RWPE1 (cell line): ENCODE data around the gene EFNA1.
"Not testable (repeated sequence)": the region's sequence is repeated elsewhere in the genome, so short reads cannot be mapped to it uniquely, and the experiment has no call there.

Experiments
- CTCF ChIA-PET: fragments of 350-600 bp; sonication (Branson Sonifier 250); formaldehyde crosslinking; extraction: SDS; loops from one replicate; lab custom pipeline; 2021; lab: Yijun Ruan, JAX
- POLR2A ChIA-PET: fragments of 400-600 bp; formaldehyde crosslinking; extraction: SDS; loops from one replicate; lab custom pipeline; 2020; ENCODE audit warnings: antibody characterized with exemption; ENCODE audit not compliant: low non-redundant PET; lab: Yijun Ruan, JAX
- DNase-seq: peaks from one replicate; pipeline ENCODE4 v3.0.0; 2012; ENCODE audit warnings: low spot score
- H3K27ac ChIP-seq: fragments of 450-650 bp; 2 replicates; pipeline ENCODE4 v1.5.1; 2017
- TF ChIP-seq, protein P1 (sequence below): fragments of 450-650 bp; conservative IDR thresholded peaks from 2 replicates; pipeline ENCODE4 v1.5.1; 2017; ENCODE audit warnings: low read depth, mild to moderate bottlenecking

EFNA1 gene

DNA sequence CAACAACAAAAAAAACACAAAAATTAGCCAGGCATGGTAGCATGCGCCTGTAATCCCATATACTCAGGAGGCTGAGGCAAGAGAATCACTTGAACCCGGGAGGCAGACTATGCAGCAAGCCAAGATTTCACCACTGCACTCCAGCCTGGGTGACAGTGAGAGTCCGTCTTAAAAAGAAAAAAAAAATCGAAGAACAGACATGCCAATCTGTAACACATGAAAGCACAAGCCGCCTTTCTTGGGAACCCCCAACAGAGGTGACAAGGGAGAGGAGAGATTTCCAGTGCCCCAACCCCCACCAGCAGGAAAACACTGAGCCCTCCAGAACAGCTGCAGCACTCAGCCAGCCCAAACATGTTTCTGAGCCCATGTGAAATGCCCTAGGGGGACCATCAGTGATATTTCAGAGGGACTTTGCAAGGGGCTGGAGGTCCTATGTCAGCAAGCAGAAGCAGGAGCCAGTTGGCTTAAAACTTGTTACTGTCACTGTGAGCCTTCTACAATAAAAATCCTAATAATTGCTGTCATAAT lies 14.2 kb upstream of the EFNA1 start:
- no peak overlapping the region for H3K27ac ChIP-seq
- TF ChIP-seq, protein P1, sequence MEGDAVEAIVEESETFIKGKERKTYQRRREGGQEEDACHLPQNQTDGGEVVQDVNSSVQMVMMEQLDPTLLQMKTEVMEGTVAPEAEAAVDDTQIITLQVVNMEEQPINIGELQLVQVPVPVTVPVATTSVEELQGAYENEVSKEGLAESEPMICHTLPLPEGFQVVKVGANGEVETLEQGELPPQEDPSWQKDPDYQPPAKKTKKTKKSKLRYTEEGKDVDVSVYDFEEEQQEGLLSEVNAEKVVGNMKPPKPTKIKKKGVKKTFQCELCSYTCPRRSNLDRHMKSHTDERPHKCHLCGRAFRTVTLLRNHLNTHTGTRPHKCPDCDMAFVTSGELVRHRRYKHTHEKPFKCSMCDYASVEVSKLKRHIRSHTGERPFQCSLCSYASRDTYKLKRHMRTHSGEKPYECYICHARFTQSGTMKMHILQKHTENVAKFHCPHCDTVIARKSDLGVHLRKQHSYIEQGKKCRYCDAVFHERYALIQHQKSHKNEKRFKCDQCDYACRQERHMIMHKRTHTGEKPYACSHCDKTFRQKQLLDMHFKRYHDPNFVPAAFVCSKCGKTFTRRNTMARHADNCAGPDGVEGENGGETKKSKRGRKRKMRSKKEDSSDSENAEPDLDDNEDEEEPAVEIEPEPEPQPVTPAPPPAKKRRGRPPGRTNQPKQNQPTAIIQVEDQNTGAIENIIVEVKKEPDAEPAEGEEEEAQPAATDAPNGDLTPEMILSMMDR = no peak
- ChIA-PET POLR2A (no interaction called here), CTCF (no interaction called here)
- DNase-seq = no peak

DNA sequence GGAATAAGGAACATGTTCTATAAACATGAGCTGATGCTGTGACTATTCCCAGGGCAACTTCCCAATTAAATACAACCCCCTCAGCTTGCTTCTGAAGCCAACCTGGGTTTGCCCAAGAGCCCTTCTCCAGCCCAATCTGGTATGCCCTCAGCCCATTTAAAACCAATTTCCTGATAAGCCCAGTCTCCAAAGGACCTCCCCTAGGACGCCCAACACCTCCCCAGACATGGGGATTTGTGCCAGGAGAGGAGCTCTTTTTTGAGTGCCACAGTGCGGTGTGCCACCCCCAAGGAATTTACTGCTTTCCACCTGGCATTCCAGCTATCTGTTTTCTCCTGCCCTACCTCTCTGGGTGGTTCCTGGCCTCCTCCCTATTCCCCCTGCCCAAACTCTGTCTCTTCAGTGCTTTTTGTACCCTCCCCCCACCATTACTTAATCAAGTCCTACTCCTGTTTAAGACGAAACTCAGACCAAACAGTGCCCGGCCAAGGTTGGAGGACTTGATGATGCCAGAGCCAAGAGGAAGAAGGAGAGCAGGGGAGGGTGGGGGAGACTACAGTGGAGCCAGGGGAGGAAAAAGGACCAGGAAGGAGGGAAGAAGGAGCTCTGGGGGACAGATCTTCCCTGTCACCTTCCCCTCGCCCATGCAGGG lies 11.4 kb upstream of the EFNA1 start:
- no peak overlapping the region for H3K27ac ChIP-seq
- CTCF ChIA-PET = interaction anchor here (1.4 to 2.1 kb wide), 2 partner anchors 51 to 156 kb away, joined by 5 to 6 read pairs; no protein-coding TSS in a partner anchor
- no peak for DNase-seq
- TF ChIP-seq, protein P1 = no peak
- POLR2A ChIA-PET = no interaction called here

DNA sequence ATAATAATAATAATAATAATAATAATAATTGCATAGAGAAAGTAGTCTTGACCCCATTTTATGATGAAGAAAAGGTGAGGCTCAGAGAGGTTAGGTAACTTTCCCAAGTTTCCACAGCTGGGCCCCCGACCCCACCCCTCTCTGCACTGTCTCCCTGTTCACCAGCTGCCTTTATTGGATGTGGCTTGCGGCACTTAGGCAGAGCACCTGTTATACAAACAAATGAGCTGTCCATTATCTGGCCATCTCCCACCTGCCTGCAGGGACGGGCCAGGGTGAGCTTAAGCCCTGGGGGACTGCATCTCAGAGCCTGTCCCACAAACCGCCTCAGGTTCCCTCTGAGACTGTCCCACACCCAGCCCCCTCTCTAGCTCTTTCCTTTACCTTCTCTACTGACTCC lies 10.1 kb upstream of the EFNA1 start:
- DNase-seq = no peak
- ChIA-PET POLR2A (no interaction called here), CTCF (no interaction called here)
- TF ChIP-seq, protein P1 = no peak
- no peak overlapping the region for H3K27ac ChIP-seq

DNA sequence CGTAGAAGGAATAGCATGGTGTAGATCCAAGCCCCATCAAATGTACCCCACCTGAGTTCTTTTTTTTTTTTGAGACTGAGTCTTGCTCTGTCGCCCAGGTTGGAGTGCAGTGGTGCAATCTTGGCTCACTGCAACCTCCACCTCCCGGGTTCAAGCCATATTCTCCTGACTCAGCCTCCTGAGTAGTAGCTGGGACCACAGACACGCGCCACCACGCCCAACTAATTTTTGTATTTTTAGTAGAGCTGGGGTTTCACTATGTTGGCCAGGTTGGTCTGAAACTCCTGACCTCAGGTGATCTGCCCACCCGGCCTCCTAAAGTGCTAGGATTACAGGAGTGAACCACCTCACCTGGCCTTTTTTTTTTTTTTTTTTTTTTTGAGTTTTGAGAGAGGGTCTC lies 9.6 kb upstream of the EFNA1 start:
- CTCF ChIA-PET, DNase-seq, H3K27ac ChIP-seq, POLR2A ChIA-PET: not testable (repeated sequence)

DNA sequence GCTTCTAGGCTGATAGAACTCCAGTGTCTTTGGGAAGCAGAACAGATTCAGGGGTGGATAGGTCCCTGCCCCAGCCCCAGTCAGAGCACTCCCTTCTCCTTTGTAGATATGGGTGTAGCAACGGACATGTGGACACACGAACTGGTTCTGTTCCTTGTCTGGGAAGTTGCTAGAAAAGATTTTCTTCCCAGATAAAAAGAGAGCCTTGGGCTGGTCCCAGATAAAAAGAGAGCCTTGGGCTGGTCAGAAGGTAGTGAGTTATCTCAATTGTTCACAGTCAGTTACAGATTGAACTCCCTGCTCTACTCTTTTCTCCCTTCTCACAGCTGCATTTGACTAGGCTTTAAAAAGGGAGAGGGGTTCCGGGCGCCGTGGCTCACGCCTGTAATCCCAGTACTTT lies 7.4 kb upstream of the EFNA1 start:
- TF ChIP-seq, protein P1 = no peak
- H3K27ac ChIP-seq = no peak overlapping the region; the same call in 1 of the 2 replicates
- DNase-seq = no peak
- POLR2A ChIA-PET = no interaction called here
- CTCF ChIA-PET = interaction anchor here (0.8 to 1.3 kb wide), 2 partner anchors 31 to 48 kb away, joined by 3 read pairs; no protein-coding TSS in a partner anchor

- no peak for DNase-seq
- no peak overlapping the region for H3K27ac ChIP-seq
- CTCF ChIA-PET = interaction anchor here (1.3 kb wide), 1 partner anchor 32 kb away, joined by 3 read pairs; no protein-coding TSS in a partner anchor
- TF ChIP-seq, protein P1 = no peak
- POLR2A ChIA-PET = no interaction called here
Observed at GRCh38 chr1:155121249-155121648, 6.4 kb upstream of the EFNA1 start.

DNA sequence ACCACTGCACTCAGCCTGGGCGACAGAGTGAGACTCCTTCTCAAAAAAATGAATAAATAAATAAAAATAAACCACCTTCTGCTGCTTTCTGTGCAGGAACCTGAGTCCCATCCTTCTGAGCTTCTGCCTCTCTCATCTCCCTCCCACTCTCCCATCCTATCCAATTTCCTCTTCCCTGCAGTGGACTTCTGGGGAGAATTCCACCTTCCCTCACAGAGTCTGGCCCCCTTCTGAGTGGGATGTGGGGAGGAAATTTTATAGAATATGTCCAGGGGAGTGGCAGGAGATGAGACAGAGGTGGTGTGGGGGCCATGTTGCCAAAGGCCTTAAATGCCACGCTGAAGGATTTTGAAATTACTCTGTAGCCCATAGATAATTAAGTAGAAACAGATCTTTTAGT lies 5.4 kb upstream of the EFNA1 start:
- no peak overlapping the region for H3K27ac ChIP-seq
- DNase-seq = no peak
- ChIA-PET POLR2A (no interaction called here), CTCF (interaction anchor here (0.6 kb wide), 1 partner anchor 290 kb away, joined by 3 read pairs; no protein-coding TSS in a partner anchor)
- TF ChIP-seq, protein P1 = no peak
